ENCODE data around the gene AP3S1. TPM values are rescaled to one million over a fixed set of nuclear protein-coding genes. Genes with fewer than 3 reads are reported as not detected.
"Not testable (repeated sequence)": the region's sequence is repeated elsewhere in the genome, so short reads cannot be mapped to it uniquely, and the experiment has no call there.

AP3S1 gene
- total RNA-seq, 1 donor from 2014 or later, result 69.4 TPM

GRCh38 chr5:115858396-115858795 lies 16.7 kb downstream of the AP3S1 start:
- intact Hi-C loops (cut with micrococcal nuclease), result no loop called here

GRCh38 chr5:115859378-115859777 lies 17.6 kb downstream of the AP3S1 start:
- intact Hi-C loops (cut with micrococcal nuclease), result no loop called here

GRCh38 chr5:115869256-115869795 lies 27.6 kb downstream of the AP3S1 start:
- intact Hi-C loops (cut with micrococcal nuclease), result no loop called here

- intact Hi-C loops (cut with micrococcal nuclease), result no loop called here
Observed at GRCh38 chr5:115872447-115872846, 30.7 kb downstream of the AP3S1 start.

- intact Hi-C loops (cut with micrococcal nuclease), result no loop called here
Observed at GRCh38 chr5:115873392-115873791, 31.7 kb downstream of the AP3S1 start.

GRCh38 chr5:115875447-115875846 lies 33.7 kb downstream of the AP3S1 start:
- intact Hi-C loops (cut with micrococcal nuclease), result no loop called here

GRCh38 chr5:115877342-115877741 lies 35.6 kb downstream of the AP3S1 start:
- intact Hi-C loops (cut with micrococcal nuclease), result not testable (repeated sequence)

GRCh38 chr5:115882434-115882833 lies 40.7 kb downstream of the AP3S1 start:
- intact Hi-C loops (cut with micrococcal nuclease), result not testable (repeated sequence)

GRCh38 chr5:115884704-115885103 lies 43.0 kb downstream of the AP3S1 start:
- intact Hi-C loops (cut with micrococcal nuclease), result no loop called here

- intact Hi-C loops (cut with micrococcal nuclease), result not testable (repeated sequence)
Observed at GRCh38 chr5:115885208-115885607, 43.5 kb downstream of the AP3S1 start.

GRCh38 chr5:115888027-115888426 lies 46.3 kb downstream of the AP3S1 start:
- intact Hi-C loops (cut with micrococcal nuclease), result no loop called here

- intact Hi-C loops (cut with micrococcal nuclease), result no loop called here
Observed at GRCh38 chr5:115892021-115892420, 50.3 kb downstream of the AP3S1 start.

- intact Hi-C loops (cut with micrococcal nuclease), result no loop called here
Observed at GRCh38 chr5:115894342-115894741, 52.6 kb downstream of the AP3S1 start.

GRCh38 chr5:115895821-115896220 lies 54.1 kb downstream of the AP3S1 start:
- intact Hi-C loops (cut with micrococcal nuclease), result no loop called here

GRCh38 chr5:115898656-115899055 lies 56.9 kb downstream of the AP3S1 start:
- intact Hi-C loops (cut with micrococcal nuclease), result no loop called here

- intact Hi-C loops (cut with micrococcal nuclease), result no loop called here
Observed at GRCh38 chr5:115907177-115907576, 65.4 kb downstream of the AP3S1 start.

GRCh38 chr5:115913623-115914400 lies 72.1 kb downstream of the AP3S1 start:
- intact Hi-C loops (cut with micrococcal nuclease), result not testable (repeated sequence)

- intact Hi-C loops (cut with micrococcal nuclease), result no loop called here
Observed at GRCh38 chr5:115920171-115920725, 78.5 kb downstream of the AP3S1 start.

- intact Hi-C loops (cut with micrococcal nuclease), result not testable (repeated sequence)
Observed at GRCh38 chr5:115928578-115929407, 87.1 kb downstream of the AP3S1 start.

- intact Hi-C loops (cut with micrococcal nuclease), result not testable (repeated sequence)
Observed at GRCh38 chr5:115930171-115930570, 88.4 kb downstream of the AP3S1 start.

- intact Hi-C loops (cut with micrococcal nuclease), result no loop called here
Observed at GRCh38 chr5:115930630-115931337, 89.0 kb downstream of the AP3S1 start.

Data from T-helper 2 cell treated with Interferon-gamma antibody and Interleukin-4, amounts not matched to agents 100 ng/mL and 5 ng/mL, for 36 hours (primary cell).